Measurements from ENCODE around the gene CLCN5.

The CLCN5 gene

DNA sequence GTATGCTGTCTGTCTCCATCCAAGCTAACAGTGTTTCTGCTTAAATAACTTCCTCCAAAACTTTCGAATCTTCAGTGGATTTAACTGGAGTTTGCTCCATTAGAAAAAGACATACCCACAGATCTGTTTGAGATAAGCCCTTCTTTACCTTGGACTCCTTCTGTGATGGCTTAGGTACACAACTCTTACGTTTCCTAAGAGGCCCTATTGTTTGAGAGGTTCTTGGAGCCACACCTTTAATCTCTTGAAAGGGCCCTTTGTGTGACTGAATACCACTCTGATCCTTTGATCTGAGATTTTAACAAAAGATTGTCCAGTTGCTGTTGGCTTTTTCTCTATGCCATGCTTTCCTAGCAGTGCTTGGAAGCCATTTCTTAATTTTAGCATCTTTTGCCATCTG lies 185.9 kb downstream of the CLCN5 start:
- TF ChIP-seq ZFX (IDR thresholded peaks at IDR 0.05; ENCODE audit: borderline replicate concordance): no peak
- TF ChIP-seq, protein P1, sequence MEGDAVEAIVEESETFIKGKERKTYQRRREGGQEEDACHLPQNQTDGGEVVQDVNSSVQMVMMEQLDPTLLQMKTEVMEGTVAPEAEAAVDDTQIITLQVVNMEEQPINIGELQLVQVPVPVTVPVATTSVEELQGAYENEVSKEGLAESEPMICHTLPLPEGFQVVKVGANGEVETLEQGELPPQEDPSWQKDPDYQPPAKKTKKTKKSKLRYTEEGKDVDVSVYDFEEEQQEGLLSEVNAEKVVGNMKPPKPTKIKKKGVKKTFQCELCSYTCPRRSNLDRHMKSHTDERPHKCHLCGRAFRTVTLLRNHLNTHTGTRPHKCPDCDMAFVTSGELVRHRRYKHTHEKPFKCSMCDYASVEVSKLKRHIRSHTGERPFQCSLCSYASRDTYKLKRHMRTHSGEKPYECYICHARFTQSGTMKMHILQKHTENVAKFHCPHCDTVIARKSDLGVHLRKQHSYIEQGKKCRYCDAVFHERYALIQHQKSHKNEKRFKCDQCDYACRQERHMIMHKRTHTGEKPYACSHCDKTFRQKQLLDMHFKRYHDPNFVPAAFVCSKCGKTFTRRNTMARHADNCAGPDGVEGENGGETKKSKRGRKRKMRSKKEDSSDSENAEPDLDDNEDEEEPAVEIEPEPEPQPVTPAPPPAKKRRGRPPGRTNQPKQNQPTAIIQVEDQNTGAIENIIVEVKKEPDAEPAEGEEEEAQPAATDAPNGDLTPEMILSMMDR (IDR thresholded peaks at IDR 0.05): no peak

DNA sequence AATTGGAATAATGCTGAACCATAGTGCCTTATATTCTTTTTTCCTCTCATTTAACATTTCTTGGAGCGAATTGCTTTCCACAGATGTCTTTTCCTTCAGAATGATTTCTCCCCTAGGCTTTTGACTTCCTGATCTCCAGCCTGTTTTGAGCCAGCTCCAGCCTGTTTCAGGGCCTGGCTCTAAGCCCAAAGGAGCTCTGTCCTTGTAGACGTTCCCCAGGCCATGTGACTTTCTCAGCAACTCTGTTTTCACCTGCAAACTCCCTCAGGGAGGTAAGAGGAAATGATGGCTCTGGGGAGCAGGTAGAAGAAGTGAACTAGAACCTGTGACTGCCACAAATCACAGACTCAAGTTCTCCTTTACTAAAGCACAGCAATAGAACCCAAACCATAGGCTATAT lies 189.3 kb downstream of the CLCN5 start:
- no peak overlapping the region for H3K27ac ChIP-seq
- no peak for TF ChIP-seq ZFX (IDR thresholded peaks at IDR 0.05; ENCODE audit: borderline replicate concordance)
- TF ChIP-seq, protein P1 (IDR thresholded peaks at IDR 0.05): no peak

More for the DNA sequence above, 185.9 kb downstream of the CLCN5 start:
- no peak overlapping the region for H3K27ac ChIP-seq

- TF ChIP-seq ZFX (IDR thresholded peaks at IDR 0.05; ENCODE audit: borderline replicate concordance): no peak
- TF ChIP-seq, protein P1 (IDR thresholded peaks at IDR 0.05): no peak
- H3K27ac ChIP-seq: no peak overlapping the region
Measured at GRCh38 chrX:50114113-50114512, 191.7 kb downstream of the CLCN5 start.

GRCh38 chrX:50115973-50116372 lies 193.6 kb downstream of the CLCN5 start:
- H3K27ac ChIP-seq: no peak overlapping the region
- TF ChIP-seq, protein P1 (IDR thresholded peaks at IDR 0.05): no peak
- no peak for TF ChIP-seq ZFX (IDR thresholded peaks at IDR 0.05; ENCODE audit: borderline replicate concordance)

GRCh38 chrX:50117476-50117875 lies 195.1 kb downstream of the CLCN5 start:
- TF ChIP-seq ZFX (IDR thresholded peaks at IDR 0.05; ENCODE audit: borderline replicate concordance): no peak
- TF ChIP-seq, protein P1 (IDR thresholded peaks at IDR 0.05): no peak
- H3K27ac ChIP-seq: no peak overlapping the region

DNA sequence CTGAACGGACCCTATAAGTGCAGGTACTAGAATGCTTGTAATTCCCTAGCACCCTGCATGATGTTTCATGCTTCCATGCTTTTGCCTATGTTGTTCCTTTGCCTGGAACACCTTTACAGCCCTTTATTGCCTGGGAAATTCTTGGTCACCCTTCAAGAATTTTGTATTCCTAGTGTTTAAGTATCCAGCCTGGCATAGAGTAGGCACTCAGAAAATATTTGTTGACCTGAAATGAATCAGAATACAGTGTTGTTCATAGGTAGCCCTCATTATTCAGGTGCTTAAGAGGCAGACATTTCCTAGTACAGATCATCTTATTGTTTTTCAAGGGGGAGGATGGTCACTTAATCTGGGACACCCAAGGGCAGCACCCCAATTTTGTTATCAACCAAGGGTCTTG lies 203.1 kb downstream of the CLCN5 start:
- no peak for TF ChIP-seq ZFX (IDR thresholded peaks at IDR 0.05; ENCODE audit: borderline replicate concordance)
- TF ChIP-seq, protein P1 (IDR thresholded peaks at IDR 0.05): no peak
- no peak overlapping the region for H3K27ac ChIP-seq

DNA sequence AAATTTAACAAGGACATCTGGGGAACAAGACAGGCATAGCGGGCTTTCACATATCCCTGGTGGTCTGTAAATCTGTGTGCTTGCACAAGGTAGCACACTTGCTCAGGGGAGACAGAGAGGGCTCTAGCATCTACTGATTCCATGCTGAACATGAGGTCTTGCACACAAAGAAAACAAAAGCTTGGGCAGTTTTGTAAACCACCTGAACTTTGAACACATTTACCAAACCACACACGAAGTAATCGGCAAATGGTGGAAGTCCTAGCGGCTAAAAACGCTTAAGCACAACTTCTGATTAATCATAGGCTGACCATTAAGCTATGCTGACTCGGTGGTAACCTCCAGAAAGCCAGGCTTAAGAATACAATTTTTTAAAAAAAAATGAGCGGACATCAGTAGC lies 225.6 kb downstream of the CLCN5 start:
- TF ChIP-seq, protein P1 (IDR thresholded peaks at IDR 0.05): no peak
- TF ChIP-seq ZFX (IDR thresholded peaks at IDR 0.05; ENCODE audit: borderline replicate concordance): no peak
- no peak overlapping the region for H3K27ac ChIP-seq

Data from 22Rv1 (cell line).